ENCODE measurements around the gene HMMR. TPM values are rescaled to one million over a fixed set of nuclear protein-coding genes. Genes with fewer than 3 reads are reported as not detected.

Gene HMMR
- polyA plus RNA-seq, 1 donor from 2014 or later, result 3.5 TPM

GRCh38 chr5:163475411-163475810 is 15.0 kb downstream of the HMMR start:
- H3K36me3 ChIP-seq (ENCODE audit: insufficient read depth, low read length), result no peaks in the 10 kb centered on the region
- H3K27ac ChIP-seq (ENCODE audit: low read length), result no peak overlapping the region
- no peaks in the 10 kb centered on the region for H3F3A ChIP-seq (ENCODE audit: insufficient read depth, low read length, poor library complexity, severe bottlenecking)
- no peaks in the 10 kb centered on the region for H3K9me2 ChIP-seq (ENCODE audit: insufficient read depth, low read length)
- H3K9ac ChIP-seq (ENCODE audit: low read length), result no peak overlapping the region
- H4K20me1 ChIP-seq (ENCODE audit: insufficient read depth), result no peaks in the 10 kb centered on the region
- H3K27me3 ChIP-seq (ENCODE audit: insufficient read depth, low read depth, low read length), result no peaks in the 10 kb centered on the region
- H3K9me3 ChIP-seq (ENCODE audit: low read length), result no peaks in the 10 kb centered on the region
- no peak overlapping the region for H3K4me3 ChIP-seq (ENCODE audit: low read length)
- no peaks in the 10 kb centered on the region for H3K79me2 ChIP-seq (replicated peaks; ENCODE audit: insufficient read depth, low read length)
- TF ChIP-seq RAD21 (conservative IDR thresholded peaks at IDR 0.05) (no peak), EP300 (conservative IDR thresholded peaks at IDR 0.05; ENCODE audit: poor library complexity, severe bottlenecking) (no peak), TAF1 (IDR thresholded peaks at IDR 0.05; ENCODE audit: low read depth) (no peak), SMC3 (conservative IDR thresholded peaks at IDR 0.05; ENCODE audit: poor library complexity) (no peak)
- no peak overlapping the region for H2AFZ ChIP-seq (ENCODE audit: low read depth, low read length)
- H3K4me2 ChIP-seq (ENCODE audit: low read length), result no peak overlapping the region

- Histone ChIP-seq H3K4me2 (ENCODE audit: low read length) (no peak overlapping the region), H2AFZ (ENCODE audit: low read depth, low read length) (no peak overlapping the region), H3K9me3 (ENCODE audit: low read length) (no peaks in the 10 kb centered on the region), H3K27ac (ENCODE audit: low read length) (no peak overlapping the region), H3K4me3 (ENCODE audit: low read length) (no peak overlapping the region), H3F3A (ENCODE audit: insufficient read depth, low read length, poor library complexity, severe bottlenecking) (no peaks in the 10 kb centered on the region), H3K79me2 (replicated peaks; ENCODE audit: insufficient read depth, low read length) (no peaks in the 10 kb centered on the region), H3K9me2 (ENCODE audit: insufficient read depth, low read length) (no peaks in the 10 kb centered on the region), H3K9ac (ENCODE audit: low read length) (no peak overlapping the region), H3K27me3 (ENCODE audit: insufficient read depth, low read depth, low read length) (no peaks in the 10 kb centered on the region), H3K36me3 (ENCODE audit: insufficient read depth, low read length) (no peaks in the 10 kb centered on the region), H4K20me1 (ENCODE audit: insufficient read depth) (no peaks in the 10 kb centered on the region)
- TF ChIP-seq MXI1 (conservative IDR thresholded peaks at IDR 0.05; ENCODE audit: poor library complexity, severe bottlenecking) (no peak), CTCF (IDR thresholded peaks at IDR 0.05; ENCODE audit: poor library complexity, severe bottlenecking) (no peak), SMC3 (conservative IDR thresholded peaks at IDR 0.05; ENCODE audit: poor library complexity) (no peak), POLR2AphosphoS5 (IDR thresholded peaks at IDR 0.05) (no peak), TAF1 (IDR thresholded peaks at IDR 0.05; ENCODE audit: low read depth) (no peak), EZH2 (IDR thresholded peaks at IDR 0.05; ENCODE audit: borderline replicate concordance, insufficient read depth, low read length, poor library complexity, severe bottlenecking) (no peak), RAD21 (conservative IDR thresholded peaks at IDR 0.05) (no peak), REST (IDR thresholded peaks at IDR 0.05; ENCODE audit: borderline replicate concordance) (no peak)
These were observed 17.9 kb downstream of the HMMR start for GRCh38 chr5:163478126-163478981.
